Endothelial cell of umbilical vein (primary cell): ENCODE data around the gene ADAM11. TPM values are rescaled to one million over a fixed set of nuclear protein-coding genes. Genes with fewer than 3 reads are reported as not detected.

ENCODE experiments used
- BruUV-seq: library from RNA; stranded (reverse); fragments of 400-500 nt; replicated peaks from 2 replicates; lab custom pipeline; 2021; lab: Mats Ljungman, UMichigan
- CTCF ChIA-PET: fragments of 300-600, 350-600 bp; sonication (Branson Sonifier 250); formaldehyde crosslinking; loops from one replicate; lab custom pipeline; 2021; ENCODE audit warnings: antibody characterized with exemption, inconsistent platforms; lab: Charles Lee
- POLR2A ChIA-PET: fragments of 300-600, 350-600 bp; sonication (Branson Sonifier 250); formaldehyde crosslinking; loops from one replicate; lab custom pipeline; 2021; ENCODE audit warnings: antibody characterized with exemption, inconsistent platforms; lab: Charles Lee
- DNase-seq: peaks from one replicate; pipeline ENCODE4 v3.0.0-alpha.2; 2011; ENCODE audit warnings: low read depth, low spot score
- FAIRE-seq: peaks from 2 replicates; lab custom pipeline; 2011; peaks lifted over from hg19 to GRCh38; lab: Jason Lieb, UNC
- H2AFZ ChIP-seq: 2 replicates; pipeline ENCODE4 v1.6.0; 2012; ENCODE audit warnings: low read depth, low read length, control low read depth, inconsistent platforms
- H3K27ac ChIP-seq: 2 replicates; pipeline ENCODE4 v1.5.1; 2011; ENCODE audit warnings: low read depth, mild to moderate bottlenecking, control low read depth, low read length, moderate library complexity; ENCODE audit not compliant: insufficient read depth
- H3K27me3 ChIP-seq, 2 experiments: 2 replicates each; pipeline versions ENCODE4 v1.6.0 to v1.6.1; 2011; ENCODE audit warnings: low read length in 2 of 2, mixed read lengths in 1 of 2; ENCODE audit not compliant: control insufficient read depth in 2 of 2, insufficient read depth in 2 of 2
- H3K36me3 ChIP-seq, 2 experiments: 2 replicates in 1 of 2; 3 replicates in 1 of 2; pipeline ENCODE4 v1.5.1; 2011; ENCODE audit warnings: low read length in 2 of 2, mild to moderate bottlenecking in 1 of 2, moderate library complexity in 1 of 2; ENCODE audit not compliant: control insufficient read depth in 2 of 2, insufficient read depth in 2 of 2; ENCODE audit errors: extremely low read depth in 1 of 2
- H3K4me1 ChIP-seq: 3 replicates; pipeline ENCODE4 v1.5.1; 2011; ENCODE audit warnings: mild to moderate bottlenecking, low read length; ENCODE audit not compliant: control insufficient read depth, insufficient read depth; ENCODE audit errors: extremely low read depth
- H3K4me2 ChIP-seq: 2 replicates; pipeline ENCODE4 v1.6.1; 2011; ENCODE audit warnings: low read length, control low read depth, mixed read lengths; ENCODE audit not compliant: insufficient read depth
- H3K4me3 ChIP-seq, 3 experiments: fragments of 200-600 bp in 1 of 3; sonication (generic), shearing (Covaris generic) in 1 of 3; replicated peaks in 1 of 3; 2 replicates each; pipeline ENCODE4 v1.5.1; 2011 to 2016; ENCODE audit warnings: control low read depth in 3 of 3, low read length in 3 of 3, mild to moderate bottlenecking in 2 of 3, inconsistent platforms in 1 of 3, low read depth in 1 of 3, moderate library complexity in 1 of 3; ENCODE audit not compliant: insufficient read depth in 1 of 3
- H3K79me2 ChIP-seq: 2 replicates; pipeline ENCODE4 v1.6.0; 2012; ENCODE audit warnings: low read length, inconsistent platforms; ENCODE audit not compliant: control insufficient read depth, insufficient read depth
- H3K9ac ChIP-seq: replicated peaks from 2 replicates; pipeline ENCODE3; 2011; ENCODE audit warnings: low read length, control low read depth; ENCODE audit not compliant: insufficient read depth; ENCODE audit errors: extremely low read depth
- H3K9me1 ChIP-seq: replicated peaks from 3 replicates; pipeline ENCODE4 v1.6.0; 2011; ENCODE audit warnings: mild to moderate bottlenecking, low read length; ENCODE audit not compliant: control insufficient read depth, insufficient read depth; ENCODE audit errors: extremely low read depth
- H3K9me3 ChIP-seq: replicated peaks from 2 replicates; pipeline ENCODE4 v1.5.1; 2012; ENCODE audit warnings: low read length, inconsistent platforms; ENCODE audit not compliant: control insufficient read depth, insufficient read depth
- H4K20me1 ChIP-seq: replicated peaks from 2 replicates; pipeline ENCODE3; 2011; ENCODE audit warnings: mild to moderate bottlenecking, low read length; ENCODE audit not compliant: control insufficient read depth, insufficient read depth; ENCODE audit errors: extremely low read depth
- EZH2 ChIP-seq: IDR thresholded peaks from 2 replicates; pipeline ENCODE4 v1.6.1; 2012; ENCODE audit warnings: borderline replicate concordance, low read depth, mild to moderate bottlenecking, moderate library complexity, low read length, inconsistent platforms; ENCODE audit not compliant: severe bottlenecking
- GATA2 ChIP-seq: IDR thresholded peaks from 2 replicates; pipeline ENCODE4 v1.7.0; 2011; ENCODE audit warnings: low read depth, mild to moderate bottlenecking, moderate library complexity, mixed read lengths, low read length; ENCODE audit not compliant: insufficient read length, insufficient read depth
- JUN ChIP-seq: IDR thresholded peaks from 2 replicates; pipeline ENCODE4 v1.6.1; 2011; ENCODE audit warnings: borderline replicate concordance, low read depth; ENCODE audit not compliant: insufficient read length, insufficient read depth
- MYC ChIP-seq: IDR thresholded peaks from one replicate; pipeline ENCODE4 v1.6.1; 2011; ENCODE audit warnings: mild to moderate bottlenecking, low read depth, low read length
- POLR2A ChIP-seq: IDR thresholded peaks from 2 replicates; pipeline ENCODE4 v1.6.1; 2012; ENCODE audit warnings: low read depth, mild to moderate bottlenecking, control low read depth, low read length
- POLR2AphosphoS5 ChIP-seq: IDR thresholded peaks from 2 replicates; pipeline ENCODE4 v1.6.1; 2012; ENCODE audit warnings: low read depth, mild to moderate bottlenecking, control low read depth, low read length, moderate library complexity; ENCODE audit not compliant: insufficient read depth
- dilution Hi-C: fragments of 300-500 bp; cut with MboI; formaldehyde crosslinking; loops from one replicate; pipeline ENCODE4 v1.15.0; 2019; ENCODE audit warnings: low sequenced_read_pairs; ENCODE audit not compliant: extremely low pct_ligation_motif_present
- intact Hi-C: fragments of 100-400 bp; cut with micrococcal nuclease; formaldehyde crosslinking; loops from one replicate; pipeline ENCODE4 v1.10.0; 2022
- polyA plus RNA-seq, 4 experiments: library from polyadenylated mRNA; depleted of rRNA in 3 of 4; stranded (reverse) in 3 of 4; unstranded in 1 of 4; fragments of >200 nt; gene quantifications; 2 replicates each; pipeline versions ENCODE4 v1.2.1 to v1.2.3, GENCODE V29; 2011 to 2012; ENCODE audit warnings: missing spikeins in 1 of 4
- total RNA-seq: library from RNA; stranded (reverse); gene quantifications from 2 replicates; pipeline ENCODE4 v1.2.3, GENCODE V29; 2021
- TF ChIP-seq, protein P1 (sequence below): IDR thresholded peaks from 2 replicates; pipeline ENCODE4 v1.6.1; 2011; ENCODE audit not compliant: insufficient read depth, insufficient read length
- TF ChIP-seq, protein P2 (sequence below), 2 donors: IDR thresholded peaks; 1 replicate in 1 of 2; 2 replicates in 1 of 2; pipeline ENCODE4 v1.5.1; 2011; ENCODE audit warnings: low read length in 2 of 2, mild to moderate bottlenecking in 2 of 2, moderate library complexity in 2 of 2, control low read depth in 1 of 2, inconsistent platforms in 1 of 2, low read depth in 1 of 2; ENCODE audit not compliant: insufficient read depth in 1 of 2; ENCODE audit errors: extremely low read depth in 1 of 2

Gene ADAM11
- total and polyA plus RNA-seq, 2 donors (not counting 3 experiments of a cell fraction or from before 2014, with no cell fraction given) = 0.71 to 1.1 TPM

DNA sequence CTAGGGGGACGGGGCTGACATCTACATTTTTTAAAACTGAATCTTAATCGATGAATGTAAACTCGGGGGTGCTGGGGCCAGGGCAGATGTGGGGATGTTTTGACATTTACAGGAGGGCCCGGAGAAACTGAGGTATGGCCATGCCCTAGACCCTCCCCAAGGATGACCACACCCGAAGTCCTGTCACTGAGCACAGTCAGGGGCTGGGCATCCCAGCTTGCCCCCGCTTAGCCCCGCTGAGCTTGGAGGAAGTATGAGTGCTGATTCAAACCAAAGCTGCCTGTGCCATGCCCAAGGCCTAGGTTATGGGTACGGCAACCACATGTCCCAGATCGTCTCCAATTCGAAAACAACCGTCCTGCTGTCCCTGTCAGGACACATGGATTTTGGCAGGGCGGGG is 21.4 kb downstream of the ADAM11 start:
- H3K4me2 ChIP-seq = no peak overlapping the region

More for the DNA sequence above, 21.4 kb downstream of the ADAM11 start:
- Histone ChIP-seq H3K27me3 (no peaks in the 10 kb centered on the region), H3K4me1 (peaks cover 2% of the 10 kb centered on the region), H3K27ac (no peak overlapping the region), H3K9me3 (no peaks in the 10 kb centered on the region), H3K79me2 (no peaks in the 10 kb centered on the region), H2AFZ (no peak overlapping the region), H3K4me3 (no peak overlapping the region), H3K36me3 (no peaks in the 10 kb centered on the region), H3K9ac (no peak overlapping the region), H4K20me1 (no peaks in the 10 kb centered on the region), H3K9me1 (no peaks in the 10 kb centered on the region)
- BruUV-seq = no TSS peak
- POLR2A ChIA-PET = no interaction called here
- intact Hi-C loops (no loop called here), dilution Hi-C loops (no loop called here)
- no peak for FAIRE-seq
- CTCF ChIA-PET = interaction anchor here (0.7 to 15.3 kb wide), 27 partner anchors 9 to 355 kb away, joined by 3 to 368 read pairs (median 13); partner anchors contain the start of genes ACBD4, GJC1 and HIGD1B
- TF ChIP-seq POLR2A (no peak), GATA2 (no peak), JUN (no peak), POLR2AphosphoS5 (no peak), EZH2 (no peak), MYC (no peak)
- TF ChIP-seq, protein P1, sequence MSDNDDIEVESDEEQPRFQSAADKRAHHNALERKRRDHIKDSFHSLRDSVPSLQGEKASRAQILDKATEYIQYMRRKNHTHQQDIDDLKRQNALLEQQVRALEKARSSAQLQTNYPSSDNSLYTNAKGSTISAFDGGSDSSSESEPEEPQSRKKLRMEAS = no peak
- TF ChIP-seq, protein P2, sequence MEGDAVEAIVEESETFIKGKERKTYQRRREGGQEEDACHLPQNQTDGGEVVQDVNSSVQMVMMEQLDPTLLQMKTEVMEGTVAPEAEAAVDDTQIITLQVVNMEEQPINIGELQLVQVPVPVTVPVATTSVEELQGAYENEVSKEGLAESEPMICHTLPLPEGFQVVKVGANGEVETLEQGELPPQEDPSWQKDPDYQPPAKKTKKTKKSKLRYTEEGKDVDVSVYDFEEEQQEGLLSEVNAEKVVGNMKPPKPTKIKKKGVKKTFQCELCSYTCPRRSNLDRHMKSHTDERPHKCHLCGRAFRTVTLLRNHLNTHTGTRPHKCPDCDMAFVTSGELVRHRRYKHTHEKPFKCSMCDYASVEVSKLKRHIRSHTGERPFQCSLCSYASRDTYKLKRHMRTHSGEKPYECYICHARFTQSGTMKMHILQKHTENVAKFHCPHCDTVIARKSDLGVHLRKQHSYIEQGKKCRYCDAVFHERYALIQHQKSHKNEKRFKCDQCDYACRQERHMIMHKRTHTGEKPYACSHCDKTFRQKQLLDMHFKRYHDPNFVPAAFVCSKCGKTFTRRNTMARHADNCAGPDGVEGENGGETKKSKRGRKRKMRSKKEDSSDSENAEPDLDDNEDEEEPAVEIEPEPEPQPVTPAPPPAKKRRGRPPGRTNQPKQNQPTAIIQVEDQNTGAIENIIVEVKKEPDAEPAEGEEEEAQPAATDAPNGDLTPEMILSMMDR (IDR thresholded peaks at IDR 0.05; ENCODE audit: extremely low read depth in 1 of 2, insufficient read depth in 1 of 2, low read depth in 1 of 2, low read length in 2 of 2) = no peak
- no peak for DNase-seq
